GM10266 (cell line): ENCODE data around the gene KCNK2.

Source experiments
- DNase-seq: peaks from one replicate; pipeline ENCODE4 v3.0.0; 2012; ENCODE audit errors: extremely low spot score
- CTCF ChIP-seq: IDR thresholded peaks from 2 replicates; pipeline ENCODE4 v1.5.1; 2012; ENCODE audit warnings: mild to moderate bottlenecking, low read depth; ENCODE audit not compliant: control insufficient read depth, insufficient read depth; ENCODE audit errors: missing control alignments

The KCNK2 gene

GRCh38 chr1:215243345-215244054 is 161.0 kb downstream of the KCNK2 start:
- DNase-seq: no peak
- no peak for TF ChIP-seq CTCF

- DNase-seq: no peak
- TF ChIP-seq CTCF: no peak
Measured at GRCh38 chr1:215250913-215251312, 168.4 kb downstream of the KCNK2 start.

GRCh38 chr1:215251428-215251827 is 168.9 kb downstream of the KCNK2 start:
- no peak for TF ChIP-seq CTCF
- DNase-seq: no peak

GRCh38 chr1:215252164-215252563 is 169.6 kb downstream of the KCNK2 start:
- TF ChIP-seq CTCF: no peak
- no peak for DNase-seq

GRCh38 chr1:215256936-215257679 is 174.6 kb downstream of the KCNK2 start:
- TF ChIP-seq CTCF: no peak
- no peak for DNase-seq

GRCh38 chr1:215260711-215261110 is 178.2 kb downstream of the KCNK2 start:
- no peak for TF ChIP-seq CTCF
- no peak for DNase-seq

- TF ChIP-seq CTCF: no peak
- DNase-seq: no peak
Measured at GRCh38 chr1:215262106-215262505, 179.6 kb downstream of the KCNK2 start.
